Cardiac atrium fibroblast (primary cell): ENCODE results near the gene TBX1. TPM values are rescaled to one million over a fixed set of nuclear protein-coding genes. Genes with fewer than 3 reads are reported as not detected.

Experiments
- total RNA-seq: library from RNA; depleted of rRNA; stranded (reverse); fragments of >200 nt; gene quantifications from 2 replicates; pipeline ENCODE4 v1.2.3, GENCODE V29; 2015

Gene TBX1
- 0.18 TPM in 1 of 2 replicates, not detected in the other for total RNA-seq

DNA sequence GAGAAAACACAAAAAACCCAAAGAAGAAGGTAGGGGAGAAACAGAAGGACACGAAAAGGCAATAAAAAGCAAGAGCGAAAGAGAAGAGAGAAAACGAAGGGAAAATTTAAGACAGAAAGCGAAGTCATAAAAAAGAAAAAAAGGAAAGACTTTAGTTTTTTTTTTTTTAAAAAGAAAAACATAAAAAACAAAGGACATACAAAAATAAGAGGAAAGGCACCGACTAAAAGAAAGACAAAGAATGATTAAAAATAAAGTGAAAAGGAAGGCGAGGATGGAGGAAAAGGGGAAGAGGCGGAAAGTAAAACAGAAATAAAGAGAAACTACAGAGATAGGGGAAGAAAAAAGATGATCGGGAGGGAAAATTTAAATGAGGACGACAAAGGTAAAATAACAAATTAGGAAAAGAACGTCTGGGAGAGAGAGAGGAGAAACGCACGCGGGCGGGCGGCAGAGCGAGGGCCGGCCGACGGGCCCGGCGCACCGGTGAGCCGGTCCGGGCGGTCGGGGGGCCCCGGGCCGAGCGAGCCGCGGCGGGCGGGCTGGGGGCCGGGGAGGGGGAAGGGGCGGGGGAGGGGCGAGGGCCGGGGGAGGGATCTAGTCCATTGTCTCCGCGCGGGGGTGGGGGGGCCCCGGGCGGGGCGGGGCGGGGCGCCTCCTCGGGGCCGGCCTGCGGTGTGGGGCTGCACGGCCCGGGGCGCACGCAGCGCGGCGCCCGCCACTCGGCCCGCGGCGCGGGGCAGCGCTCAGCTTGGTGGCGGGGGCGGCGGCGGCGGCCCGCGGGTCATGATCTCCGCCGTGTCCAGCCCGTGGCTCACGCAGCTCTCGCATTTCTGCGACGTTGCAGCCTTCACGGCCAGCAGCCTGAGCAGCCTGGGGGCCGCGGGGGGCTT lies at the start of gene TBX1:
TBX1 (plus strand) TSS at position 721 of the 893 bp plus-strand sequence; CDS start at position 787, 66 bp downstream.

DNA sequence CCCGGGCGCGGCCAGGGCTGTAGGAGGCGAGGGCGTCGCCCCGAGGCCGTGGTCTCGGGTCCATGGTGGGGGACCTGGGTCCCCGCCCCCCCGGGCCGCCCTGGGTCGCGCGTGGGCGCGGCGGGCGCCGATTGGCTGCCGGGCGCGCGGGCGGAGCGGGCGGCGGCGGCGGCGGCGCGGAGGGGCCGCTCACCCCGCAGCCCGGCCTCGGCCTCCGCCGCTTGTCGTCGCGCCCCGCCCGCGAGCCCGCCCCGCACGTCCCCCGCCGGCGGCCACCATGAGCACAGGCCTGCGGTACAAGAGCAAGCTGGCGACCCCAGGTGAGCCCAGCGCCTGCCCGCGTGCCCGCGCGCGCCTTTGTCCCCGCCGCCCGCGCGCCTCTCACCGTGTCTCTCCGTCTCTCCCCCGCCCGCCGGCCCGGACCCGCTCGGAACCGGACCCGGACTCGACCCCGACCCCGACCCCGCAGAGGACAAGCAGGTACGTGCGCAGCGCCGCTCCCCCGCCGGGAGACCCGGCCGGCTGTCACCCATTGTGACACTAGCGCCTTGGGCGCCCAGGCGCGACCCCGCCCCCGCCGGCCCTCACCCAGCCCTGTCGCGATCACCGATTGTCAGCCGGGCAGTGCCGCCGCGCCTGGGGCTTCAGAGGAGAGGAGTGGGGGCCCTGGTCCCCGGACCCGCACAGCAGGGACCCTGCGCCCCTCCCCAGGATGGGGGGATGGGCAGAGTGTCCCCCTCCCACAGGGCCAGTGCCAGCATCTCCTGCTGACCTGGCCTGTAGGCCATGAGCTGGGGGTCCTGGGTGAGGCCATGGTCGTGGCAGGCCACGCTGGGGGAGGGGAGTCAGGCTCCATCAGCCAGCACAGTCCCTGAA lies 46.0 kb upstream of the TBX1 start, which contains the start of gene SEPTIN5:
SEPTIN5 (plus strand) TSS at position 192 of the 876 bp plus-strand sequence; CDS start at position 278, 86 bp downstream.

DNA sequence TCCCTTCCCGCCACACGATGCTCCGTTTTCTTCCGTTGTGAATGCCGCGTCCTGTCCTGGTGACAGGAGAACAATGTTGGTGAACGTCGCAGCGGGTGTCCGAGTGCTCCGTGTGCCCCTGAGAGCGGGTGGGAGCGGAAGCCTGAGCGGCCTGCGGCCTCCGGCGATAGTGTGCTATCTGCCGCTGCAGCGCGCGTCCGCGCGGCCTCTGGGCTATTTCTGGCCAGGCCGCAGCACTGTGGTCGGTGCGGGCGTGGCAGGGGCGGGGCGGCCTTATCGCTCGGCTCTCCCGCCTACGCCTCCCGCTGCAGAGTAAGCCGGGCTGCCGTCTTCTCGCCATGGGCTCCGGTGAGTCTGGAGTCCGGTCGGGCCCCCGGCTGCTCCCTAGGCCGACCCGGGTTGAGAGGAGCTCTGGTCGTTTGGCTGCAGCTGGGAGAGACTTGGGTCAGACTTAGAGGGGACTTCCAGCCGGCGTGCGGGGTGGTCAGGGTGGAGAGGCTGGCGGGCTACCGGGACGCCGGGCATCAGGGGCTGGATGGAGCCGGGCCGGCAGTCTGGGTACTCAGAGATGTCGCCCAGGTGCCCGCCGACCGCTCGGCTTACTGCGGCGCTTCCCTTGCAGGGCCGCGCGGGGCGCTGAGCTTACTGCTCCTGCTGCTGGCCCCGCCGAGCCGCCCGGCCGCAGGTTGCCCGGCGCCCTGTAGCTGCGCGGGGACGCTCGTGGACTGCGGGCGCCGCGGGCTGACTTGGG lies 37.2 kb upstream of the TBX1 start, which contains the start of gene GP1BB:
GP1BB (plus strand) TSS at position 308 of the 751 bp plus-strand sequence; CDS start at position 339, 31 bp downstream.

Other genes with a start within 250 kb of the TBX1 start
- gene CLDN5, start 236.4 kb upstream of the TBX1 start, total RNA-seq = 5.6 and 40.5 TPM in 2 replicates
- 25.8 and 30.5 TPM in 2 replicates for gene SEPTIN5, start 46.3 kb upstream of the TBX1 start, total RNA-seq
- gene GP1BB, start 37.2 kb upstream of the TBX1 start, total RNA-seq = 10.9 TPM in 1 of 2 replicates, not detected in the other
- 8.1 and 12.3 TPM in 2 replicates for gene GNB1L, start 94.1 kb downstream of the TBX1 start, total RNA-seq
- gene RTL10, start 94.1 kb downstream of the TBX1 start, total RNA-seq = 28.7 and 32.7 TPM in 2 replicates
- 349 and 404 TPM in 2 replicates for gene COMT, start 181.0 kb downstream of the TBX1 start, total RNA-seq
- gene TXNRD2, start 181.0 kb downstream of the TBX1 start, total RNA-seq = 20.8 and 23.2 TPM in 2 replicates